Glutamatergic neuron (in vitro differentiated cells): Measurements from ENCODE around the gene ART5. TPM values are rescaled to one million over a fixed set of nuclear protein-coding genes. Genes with fewer than 3 reads are reported as not detected.

Experiments
- DNase-seq: peaks from one replicate; pipeline ENCODE4 v3.0.0; 2022
- H3K27ac Mint-ChIP-seq: one replicate; pipeline ENCODE4 v1.8.0; 2020; ENCODE audit warnings: mild to moderate bottlenecking, mixed read lengths, inconsistent platforms; ENCODE audit not compliant: unreplicated experiment
- H3K27me3 Mint-ChIP-seq: one replicate; pipeline ENCODE4 v1.8.0; 2020; ENCODE audit warnings: mild to moderate bottlenecking, moderate library complexity, mixed read lengths, inconsistent platforms; ENCODE audit not compliant: unreplicated experiment
- H3K36me3 Mint-ChIP-seq: one replicate; pipeline ENCODE4 v1.8.0; 2020; ENCODE audit warnings: mild to moderate bottlenecking, mixed read lengths, inconsistent platforms; ENCODE audit not compliant: unreplicated experiment
- H3K4me1 Mint-ChIP-seq: one replicate; pipeline ENCODE4 v1.8.0; 2020; ENCODE audit warnings: mild to moderate bottlenecking, low read depth, mixed read lengths, inconsistent platforms; ENCODE audit not compliant: unreplicated experiment
- H3K4me3 Mint-ChIP-seq: one replicate; pipeline ENCODE4 v1.8.0; 2020; ENCODE audit warnings: mild to moderate bottlenecking, mixed read lengths, inconsistent platforms; ENCODE audit not compliant: unreplicated experiment
- H3K9me3 Mint-ChIP-seq: one replicate; pipeline ENCODE4 v1.8.0; 2020; ENCODE audit warnings: mild to moderate bottlenecking, moderate library complexity, mixed read lengths, inconsistent platforms; ENCODE audit not compliant: unreplicated experiment
- CTCF ChIP-seq: fragments of 200-600 bp; sonication (generic); IDR thresholded peaks from one replicate; pipeline ENCODE4 v1.5.0; 2021; ENCODE audit not compliant: partially characterized antibody, unreplicated experiment
- total RNA-seq: library from RNA; stranded (reverse); fragmentation: NEBNext Ultra II Directional; extraction: Animal tissue kit (Norgen Biotek cat#: 25700); gene quantifications from one replicate; pipeline ENCODE4 v1.2.1, GENCODE V29; 2021; ENCODE audit not compliant: unreplicated experiment

The ART5 gene
- total RNA-seq, 1 donor from 2014 or later, result not detected

GRCh38 chr11:3627291-3627690 is 14.5 kb downstream of the ART5 start:
- Mint-ChIP-seq H3K4me1 (no peaks in the 10 kb centered on the region), H3K4me3 (no peak overlapping the region), H3K9me3 (peaks cover 2% of the 10 kb centered on the region), H3K27ac (no peak overlapping the region), H3K27me3 (no peaks in the 10 kb centered on the region), H3K36me3 (peaks cover 5% of the 10 kb centered on the region)
- no peak for DNase-seq
- no peak for TF ChIP-seq CTCF

GRCh38 chr11:3626250-3626960 is 15.4 kb downstream of the ART5 start:
- Mint-ChIP-seq H3K27ac (no peak overlapping the region), H3K4me1 (no peaks in the 10 kb centered on the region), H3K4me3 (no peak overlapping the region), H3K27me3 (no peaks in the 10 kb centered on the region), H3K9me3 (peaks cover 2% of the 10 kb centered on the region), H3K36me3 (peaks cover 5% of the 10 kb centered on the region)
- DNase-seq, result no peak
- TF ChIP-seq CTCF, result no peak

- no peak for TF ChIP-seq CTCF
- no peaks in the 10 kb centered on the region for H3K4me1 Mint-ChIP-seq
- no peak for DNase-seq
- peaks cover 4% of the 10 kb centered on the region for H3K36me3 Mint-ChIP-seq
- peaks cover 2% of the 10 kb centered on the region for H3K9me3 Mint-ChIP-seq
- no peak overlapping the region for H3K4me3 Mint-ChIP-seq
- H3K27ac Mint-ChIP-seq, result no peak overlapping the region
- peaks cover 2% of the 10 kb centered on the region for H3K27me3 Mint-ChIP-seq
Observed at GRCh38 chr11:3623767-3624458, 17.9 kb downstream of the ART5 start.

GRCh38 chr11:3623121-3623520 is 18.7 kb downstream of the ART5 start:
- no peak overlapping the region for H3K4me3 Mint-ChIP-seq
- no peak overlapping the region for H3K27ac Mint-ChIP-seq
- peaks cover 2% of the 10 kb centered on the region for H3K27me3 Mint-ChIP-seq
- no peak for DNase-seq
- TF ChIP-seq CTCF, result no peak
- no peaks in the 10 kb centered on the region for H3K4me1 Mint-ChIP-seq
- H3K36me3 Mint-ChIP-seq, result no peaks in the 10 kb centered on the region
- peaks cover 2% of the 10 kb centered on the region for H3K9me3 Mint-ChIP-seq

GRCh38 chr11:3622521-3622920 is 19.3 kb downstream of the ART5 start:
- no peak for TF ChIP-seq CTCF
- Mint-ChIP-seq H3K4me1 (no peaks in the 10 kb centered on the region), H3K4me3 (no peak overlapping the region), H3K27ac (no peak overlapping the region), H3K27me3 (peaks cover 2% of the 10 kb centered on the region), H3K9me3 (peaks cover 4% of the 10 kb centered on the region), H3K36me3 (no peaks in the 10 kb centered on the region)
- DNase-seq, result no peak
